SK-N-SH (cell line): ENCODE results near the gene KLF18.

ENCODE experiments used
- FOXJ3 ChIP-seq: sonication (generic); formaldehyde crosslinking; IDR thresholded peaks from 2 replicates; pipeline ENCODE4 v1.5.1; 2020; ENCODE audit warnings: mild to moderate bottlenecking, missing genetic modification reagents
- GATA2 ChIP-seq: sonication (generic); formaldehyde crosslinking; IDR thresholded peaks from 2 replicates; pipeline ENCODE4 v1.5.0; 2020; ENCODE audit warnings: mild to moderate bottlenecking, missing genetic modification reagents
- MXI1 ChIP-seq: IDR thresholded peaks from 2 replicates; pipeline ENCODE4 v1.6.1; 2012; ENCODE audit warnings: mild to moderate bottlenecking, low read depth, low read length, improper control_type of control experiment
- NRF1 ChIP-seq: IDR thresholded peaks from 2 replicates; pipeline ENCODE4 v1.6.1; 2012; ENCODE audit warnings: low read depth, mild to moderate bottlenecking, low read length
- POLR2AphosphoS5 ChIP-seq: IDR thresholded peaks from 2 replicates; pipeline ENCODE4 v1.6.1; 2012; ENCODE audit warnings: low read depth, low read length
- TAF1 ChIP-seq: IDR thresholded peaks from 2 replicates; pipeline ENCODE4 v1.6.1; 2012; ENCODE audit warnings: low read depth, mild to moderate bottlenecking, low read length, moderate library complexity, borderline replicate concordance
- TF ChIP-seq, protein P1 (sequence below): fragments of 200-600 bp; sonication (generic); IDR thresholded peaks from 2 replicates; pipeline ENCODE4 v1.6.1; 2017; ENCODE audit warnings: antibody characterized with exemption, mild to moderate bottlenecking, moderate library complexity

DNA sequence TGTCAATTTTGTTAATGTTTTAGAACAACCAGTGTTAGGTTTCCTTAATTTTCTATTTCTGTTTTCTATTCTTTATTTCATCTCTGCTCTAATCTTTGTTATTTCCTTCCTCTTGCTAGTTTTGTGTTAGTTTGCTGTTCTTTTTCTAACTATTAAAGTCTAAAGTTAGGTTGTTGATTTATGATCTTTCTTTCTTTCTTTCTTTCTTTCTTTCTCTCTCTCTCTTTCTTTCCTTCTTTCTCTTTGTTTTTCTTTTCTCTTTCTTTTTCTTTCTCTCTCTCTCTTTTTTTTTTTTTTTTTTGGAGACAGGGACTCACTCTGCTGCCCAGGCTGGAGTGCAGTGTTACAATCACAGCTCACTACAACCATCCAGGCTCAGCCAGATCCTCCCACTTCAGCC, 17.4 kb upstream of the KLF18 start:
- TF ChIP-seq, protein P1, sequence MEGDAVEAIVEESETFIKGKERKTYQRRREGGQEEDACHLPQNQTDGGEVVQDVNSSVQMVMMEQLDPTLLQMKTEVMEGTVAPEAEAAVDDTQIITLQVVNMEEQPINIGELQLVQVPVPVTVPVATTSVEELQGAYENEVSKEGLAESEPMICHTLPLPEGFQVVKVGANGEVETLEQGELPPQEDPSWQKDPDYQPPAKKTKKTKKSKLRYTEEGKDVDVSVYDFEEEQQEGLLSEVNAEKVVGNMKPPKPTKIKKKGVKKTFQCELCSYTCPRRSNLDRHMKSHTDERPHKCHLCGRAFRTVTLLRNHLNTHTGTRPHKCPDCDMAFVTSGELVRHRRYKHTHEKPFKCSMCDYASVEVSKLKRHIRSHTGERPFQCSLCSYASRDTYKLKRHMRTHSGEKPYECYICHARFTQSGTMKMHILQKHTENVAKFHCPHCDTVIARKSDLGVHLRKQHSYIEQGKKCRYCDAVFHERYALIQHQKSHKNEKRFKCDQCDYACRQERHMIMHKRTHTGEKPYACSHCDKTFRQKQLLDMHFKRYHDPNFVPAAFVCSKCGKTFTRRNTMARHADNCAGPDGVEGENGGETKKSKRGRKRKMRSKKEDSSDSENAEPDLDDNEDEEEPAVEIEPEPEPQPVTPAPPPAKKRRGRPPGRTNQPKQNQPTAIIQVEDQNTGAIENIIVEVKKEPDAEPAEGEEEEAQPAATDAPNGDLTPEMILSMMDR, result no peak
- TF ChIP-seq NRF1 (no peak), MXI1 (no peak), GATA2 (CRISPR knock-in tag) (no peak), TAF1 (no peak), FOXJ3 (CRISPR knock-in tag) (no peak), POLR2AphosphoS5 (no peak)
